ENCODE results near the gene SMAP2. TPM values are rescaled to one million over a fixed set of nuclear protein-coding genes. Genes with fewer than 3 reads are reported as not detected.

The SMAP2 gene
- total and polyA plus RNA-seq, 2 of the 4 experiments (the other 2 are of a cell fraction): 30.1 to 31.0 TPM

DNA sequence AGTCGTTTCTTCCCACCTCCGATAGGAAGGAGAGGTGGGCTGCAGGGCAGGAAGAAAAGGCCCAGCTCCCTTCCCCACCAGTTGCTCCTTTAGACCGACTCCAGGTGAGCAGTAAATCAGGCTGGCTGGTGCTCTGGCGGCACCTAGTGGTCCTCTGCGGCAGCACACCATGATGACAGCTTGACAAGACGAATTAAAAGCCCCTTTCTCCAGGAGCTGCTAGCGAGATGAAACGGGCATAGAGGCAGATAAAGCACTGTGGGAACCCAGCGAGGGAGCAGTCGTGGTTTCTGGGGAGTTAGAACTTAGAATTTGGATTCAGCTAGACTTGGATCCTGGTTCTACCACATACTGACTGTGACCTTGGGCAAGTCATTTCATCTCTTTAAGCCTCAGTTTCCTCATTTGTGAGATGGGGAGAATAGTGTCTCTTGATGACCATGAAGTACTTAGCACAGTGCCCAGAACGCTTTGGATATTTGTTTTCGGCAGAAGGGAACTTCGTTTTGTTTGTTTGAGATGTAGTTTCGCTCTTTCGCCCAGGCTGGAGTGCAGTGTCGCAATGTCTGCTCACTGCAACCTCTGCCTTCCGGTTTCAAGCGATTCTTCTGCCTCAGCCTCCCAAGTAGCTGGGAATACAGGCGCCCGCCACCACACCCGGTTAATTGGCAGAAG lies 34.6 kb upstream of the SMAP2 start (continued):
- TF ChIP-seq SMC3 (IDR thresholded peaks at IDR 0.05; ENCODE audit: low read depth, low read length): peak; percentile 95
- TF ChIP-seq FOS (IDR thresholded peaks at IDR 0.05; ENCODE audit: low read depth, low read length): no peak

DNA sequence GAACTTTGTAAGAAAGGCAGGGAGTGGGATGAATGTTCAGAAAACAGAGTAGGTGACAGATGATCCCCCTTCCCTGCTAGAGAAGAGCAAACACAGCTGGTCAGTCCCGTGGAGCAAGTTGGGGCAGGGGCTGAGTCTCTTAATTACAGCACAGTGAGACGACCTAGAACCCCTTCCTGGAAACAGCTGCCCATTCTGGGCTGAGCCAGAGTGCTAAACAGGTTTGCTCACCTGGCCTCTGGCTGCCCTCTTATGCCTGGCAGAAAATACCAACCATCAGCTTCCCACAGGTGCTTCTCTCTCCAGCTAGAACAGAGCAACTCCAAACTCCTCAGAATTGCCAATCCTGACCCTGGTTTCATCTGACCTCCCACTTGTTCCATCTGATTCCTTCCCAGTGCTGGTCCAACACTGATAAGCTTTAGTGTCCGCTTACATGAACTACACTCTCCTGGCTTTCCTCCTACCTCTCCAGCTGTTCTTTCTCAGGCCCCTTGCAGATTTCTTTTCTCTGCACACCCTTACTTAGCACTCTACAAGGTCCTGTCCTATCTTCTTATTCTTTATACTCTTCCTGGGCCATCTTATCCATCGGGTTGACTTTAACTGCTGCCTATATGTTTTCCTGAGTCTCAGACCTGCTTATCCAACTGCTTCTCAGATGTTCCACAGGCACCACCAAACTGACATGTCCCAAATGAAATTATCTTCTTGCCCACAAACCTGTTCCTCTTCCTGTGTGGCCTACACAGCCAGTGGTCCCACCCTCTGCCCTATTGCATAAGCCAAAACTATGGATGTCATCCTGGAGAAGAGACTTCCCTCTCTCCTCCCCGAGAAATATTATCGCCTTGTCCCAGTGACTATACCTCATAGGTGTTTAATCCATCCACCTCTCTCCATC lies 33.9 kb upstream of the SMAP2 start:
- H4K91ac ChIP-seq (ENCODE audit: insufficient read depth, low read depth, low read length): no peak overlapping the region
- H2BK15ac ChIP-seq (ENCODE audit: low read depth, low read length): no peak overlapping the region
- no peak overlapping the region for H4K5ac ChIP-seq (ENCODE audit: low read depth, low read length)
- H4K20me1 ChIP-seq (ENCODE audit: insufficient read depth, low read length): no peaks in the 10 kb centered on the region; the same call in 1 of the 2 replicates
- dilution Hi-C loops (cut with HindIII; ENCODE audit: low sequenced_read_pairs, unreplicated experiment) (no loop called here), in situ Hi-C loops (cut with MboI; ENCODE audit: low sequenced_read_pairs) (loop anchor here (5.0 kb wide), 3 partner anchors 63 to 257 kb away; no protein-coding TSS in a partner anchor), intact Hi-C loops (cut with micrococcal nuclease) (loop anchor here (2.0 to 5.0 kb wide), 3 partner anchors 65 to 522 kb away; no protein-coding TSS in a partner anchor)
- H3K4me3 ChIP-seq (ENCODE audit: insufficient read depth, low read depth, low read length): no peak overlapping the region
- H3K27me3 ChIP-seq (ENCODE audit: control insufficient read depth, insufficient read depth, low read length): peaks cover 5% of the 10 kb centered on the region
- H2BK120ac ChIP-seq (ENCODE audit: low read depth, low read length): no peak overlapping the region
- no peak overlapping the region for H3K14ac ChIP-seq (replicated peaks; ENCODE audit: low read depth, low read length)
- no peaks in the 10 kb centered on the region for H3K9me1 ChIP-seq (ENCODE audit: insufficient read depth, low read length)
- no peak overlapping the region for H3K27ac ChIP-seq (ENCODE audit: insufficient read depth, low read length)
- H3K9me3 ChIP-seq (ENCODE audit: control insufficient read depth, insufficient read depth, low read length): peaks cover 5% of the 10 kb centered on the region; the same call in 1 of the 2 replicates
- H3K9ac ChIP-seq (ENCODE audit: low read depth, low read length): no peak overlapping the region
- ATAC-seq (ENCODE audit: low read depth): no peak
- H3K18ac ChIP-seq (ENCODE audit: low read depth, low read length): no peak overlapping the region
- no peak overlapping the region for H3K4ac ChIP-seq (ENCODE audit: low read depth, low read length)
- no TSS peak for BruUV-seq (replicated peaks)
- H2AK5ac ChIP-seq (ENCODE audit: low read depth, low read length): no peak overlapping the region
- H3K4me1 ChIP-seq (ENCODE audit: control insufficient read depth, insufficient read depth, low read length): no peaks in the 10 kb centered on the region
- no peak overlapping the region for H3K23ac ChIP-seq (ENCODE audit: low read depth, low read length)
- H2BK20ac ChIP-seq (ENCODE audit: low read depth, low read length): no peak overlapping the region
- no peaks in the 10 kb centered on the region for H3K36me3 ChIP-seq (ENCODE audit: control insufficient read depth, insufficient read depth, low read length)
- H2AFZ ChIP-seq (replicated peaks; ENCODE audit: low read length, poor library complexity): no peak overlapping the region
- WGBS, 2 experiments (ENCODE audit: extremely low coverage in 2 of 2, insufficient read length in 1 of 2): 45% methylated on average over 1 of the region's 6 CpGs; no CpG with 5 or more reads in 1 of the 2 experiments
- no peak overlapping the region for H2BK5ac ChIP-seq (ENCODE audit: low read depth, low read length, poor library complexity, severe bottlenecking)
- H3K4me2 ChIP-seq (ENCODE audit: low read depth, low read length): no peak overlapping the region
- no peaks in the 10 kb centered on the region for H3K79me1 ChIP-seq (ENCODE audit: low read depth in 1 of 2, low read length in 2 of 2)
- H3K56ac ChIP-seq (ENCODE audit: extremely low read depth, insufficient read depth, low read length): no peak overlapping the region
- ChIA-PET CTCF (interaction anchor here (0.5 to 3.3 kb wide), 21 partner anchors 8 to 266 kb away, joined by 3 to 47 read pairs (median 4); no protein-coding TSS in a partner anchor), POLR2A (ENCODE audit: unreplicated experiment) (no interaction called here)
- H4K8ac ChIP-seq (ENCODE audit: low read depth in 2 of 2, low read length in 2 of 2): no peak overlapping the region
- no peak overlapping the region for H2AK9ac ChIP-seq (replicated peaks; ENCODE audit: low read depth, low read length, poor library complexity)
- DNase-seq: no peak
- TF ChIP-seq RFX5 (IDR thresholded peaks at IDR 0.05; ENCODE audit: low read depth, low read length) (no peak), CEBPB (IDR thresholded peaks at IDR 0.05; ENCODE audit: low read depth, low read length) (no peak), SMC3 (IDR thresholded peaks at IDR 0.05; ENCODE audit: low read depth, low read length) (no peak), FOS (IDR thresholded peaks at IDR 0.05; ENCODE audit: low read depth, low read length) (no peak), RCOR1 (IDR thresholded peaks at IDR 0.05; ENCODE audit: insufficient replicate concordance, low read length) (no peak), MXI1 (IDR thresholded peaks at IDR 0.05; ENCODE audit: borderline replicate concordance, low read depth, low read length) (no peak), BHLHE40 (IDR thresholded peaks at IDR 0.05; ENCODE audit: low read depth, low read length) (no peak), NFE2L2 (IDR thresholded peaks at IDR 0.05; ENCODE audit: low read depth, low read length) (no peak), MAZ (IDR thresholded peaks at IDR 0.05; ENCODE audit: borderline replicate concordance, low read depth, low read length) (no peak)
- TF ChIP-seq, protein P1, sequence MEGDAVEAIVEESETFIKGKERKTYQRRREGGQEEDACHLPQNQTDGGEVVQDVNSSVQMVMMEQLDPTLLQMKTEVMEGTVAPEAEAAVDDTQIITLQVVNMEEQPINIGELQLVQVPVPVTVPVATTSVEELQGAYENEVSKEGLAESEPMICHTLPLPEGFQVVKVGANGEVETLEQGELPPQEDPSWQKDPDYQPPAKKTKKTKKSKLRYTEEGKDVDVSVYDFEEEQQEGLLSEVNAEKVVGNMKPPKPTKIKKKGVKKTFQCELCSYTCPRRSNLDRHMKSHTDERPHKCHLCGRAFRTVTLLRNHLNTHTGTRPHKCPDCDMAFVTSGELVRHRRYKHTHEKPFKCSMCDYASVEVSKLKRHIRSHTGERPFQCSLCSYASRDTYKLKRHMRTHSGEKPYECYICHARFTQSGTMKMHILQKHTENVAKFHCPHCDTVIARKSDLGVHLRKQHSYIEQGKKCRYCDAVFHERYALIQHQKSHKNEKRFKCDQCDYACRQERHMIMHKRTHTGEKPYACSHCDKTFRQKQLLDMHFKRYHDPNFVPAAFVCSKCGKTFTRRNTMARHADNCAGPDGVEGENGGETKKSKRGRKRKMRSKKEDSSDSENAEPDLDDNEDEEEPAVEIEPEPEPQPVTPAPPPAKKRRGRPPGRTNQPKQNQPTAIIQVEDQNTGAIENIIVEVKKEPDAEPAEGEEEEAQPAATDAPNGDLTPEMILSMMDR (conservative IDR thresholded peaks at IDR 0.05; ENCODE audit: low read depth, low read length): no peak
- TF ChIP-seq, protein P2, sequence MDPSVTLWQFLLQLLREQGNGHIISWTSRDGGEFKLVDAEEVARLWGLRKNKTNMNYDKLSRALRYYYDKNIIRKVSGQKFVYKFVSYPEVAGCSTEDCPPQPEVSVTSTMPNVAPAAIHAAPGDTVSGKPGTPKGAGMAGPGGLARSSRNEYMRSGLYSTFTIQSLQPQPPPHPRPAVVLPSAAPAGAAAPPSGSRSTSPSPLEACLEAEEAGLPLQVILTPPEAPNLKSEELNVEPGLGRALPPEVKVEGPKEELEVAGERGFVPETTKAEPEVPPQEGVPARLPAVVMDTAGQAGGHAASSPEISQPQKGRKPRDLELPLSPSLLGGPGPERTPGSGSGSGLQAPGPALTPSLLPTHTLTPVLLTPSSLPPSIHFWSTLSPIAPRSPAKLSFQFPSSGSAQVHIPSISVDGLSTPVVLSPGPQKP (IDR thresholded peaks at IDR 0.05; ENCODE audit: borderline replicate concordance, low read depth, low read length): no peak

Measured in IMR-90 (cell line).